NCI-H146 (cell line): Measurements from ENCODE around the gene ZNF181.
A peak's percentile ranks its signal among the peaks of the same experiment; 100 is the strongest.
"Not testable (repeated sequence)": the region's sequence is repeated elsewhere in the genome, so short reads cannot be mapped to it uniquely, and the experiment has no call there.

Experiments used
- DNase-seq: peaks from one replicate; lab custom pipeline; 2025; lab: John Stamatoyannopoulos, UW

ZNF181 gene

GRCh38 chr19:34733746-34734536 is at the start of gene ZNF181:
Gene ZNF181 (plus strand): TSS chr19:34734243. CDS start chr19:34735038, 795 bp downstream.
- DNase-seq, result peak; percentile 91

GRCh38 chr19:34685266-34685665 is 48.8 kb upstream of the ZNF181 start:
- DNase-seq, result not testable (repeated sequence)

- DNase-seq, result no peak
Observed at GRCh38 chr19:34686455-34686854, 47.6 kb upstream of the ZNF181 start.

GRCh38 chr19:34687348-34687747 is 46.7 kb upstream of the ZNF181 start:
- no peak for DNase-seq

- DNase-seq, result no peak
Observed at GRCh38 chr19:34688592-34688991, 45.5 kb upstream of the ZNF181 start.

- DNase-seq, result no peak
Observed at GRCh38 chr19:34690372-34690771, 43.7 kb upstream of the ZNF181 start.

GRCh38 chr19:34692549-34692948 is 41.5 kb upstream of the ZNF181 start:
- DNase-seq, result no peak

- peak; percentile 14 for DNase-seq
Observed at GRCh38 chr19:34707661-34708060, 26.4 kb upstream of the ZNF181 start.

- peak; percentile 18 for DNase-seq
Observed at GRCh38 chr19:34711890-34712289, 22.2 kb upstream of the ZNF181 start.

GRCh38 chr19:34712395-34713261 is 21.4 kb upstream of the ZNF181 start:
- peak; percentile 72 for DNase-seq

GRCh38 chr19:34713262-34713637 is 20.8 kb upstream of the ZNF181 start:
- DNase-seq, result no peak

- DNase-seq, result no peak
Observed at GRCh38 chr19:34715357-34715756, 18.7 kb upstream of the ZNF181 start.

- DNase-seq, result no peak
Observed at GRCh38 chr19:34722353-34722752, 11.7 kb upstream of the ZNF181 start.

- no peak for DNase-seq
Observed at GRCh38 chr19:34725400-34725799, 8.6 kb upstream of the ZNF181 start.

- no peak for DNase-seq
Observed at GRCh38 chr19:34731019-34731829, 2.8 kb upstream of the ZNF181 start.

- no peak for DNase-seq
Observed at GRCh38 chr19:34731964-34732363, 2.1 kb upstream of the ZNF181 start.

- peak; percentile 36 for DNase-seq
Observed at GRCh38 chr19:34732612-34733211, 1.3 kb upstream of the ZNF181 start.

- DNase-seq, result peak; percentile 77
Observed at GRCh38 chr19:34733266-34733745, 737 bp upstream of the ZNF181 start.

GRCh38 chr19:34734537-34735103 is 577 bp downstream of the ZNF181 start:
- DNase-seq, result peak; percentile 77

GRCh38 chr19:34744896-34745690 is 11.1 kb downstream of the ZNF181 start:
- DNase-seq, result no peak
